H9 (cell line): ENCODE results near the gene ADARB2. TPM values are rescaled to one million over a fixed set of nuclear protein-coding genes. Genes with fewer than 3 reads are reported as not detected.
A peak's percentile ranks its signal among the peaks of the same experiment; 100 is the strongest.

ENCODE experiments used
- DNase-seq: peaks from one replicate; pipeline ENCODE4 v3.0.0-alpha.2; 2017
- H2AFZ ChIP-seq: one replicate; pipeline ENCODE4 v1.6.1; 2013; ENCODE audit warnings: mild to moderate bottlenecking, low read length, control low read depth, moderate library complexity
- H2AK5ac ChIP-seq: 2 replicates; pipeline ENCODE4 v1.6.1; 2013; ENCODE audit warnings: low read length, control low read depth, mixed read lengths; ENCODE audit not compliant: insufficient read length
- H2BK120ac ChIP-seq: one replicate; pipeline ENCODE4 v1.6.1; 2013; ENCODE audit warnings: low read depth, mild to moderate bottlenecking, low read length, control low read depth, inconsistent platforms; ENCODE audit not compliant: poor library complexity, severe bottlenecking
- H2BK12ac ChIP-seq: 2 replicates; pipeline ENCODE4 v1.6.1; 2013; ENCODE audit warnings: low read length, control low read depth, mixed read lengths, low read depth; ENCODE audit not compliant: insufficient read length
- H2BK15ac ChIP-seq: 2 replicates; pipeline ENCODE4 v1.6.1; 2013; ENCODE audit warnings: low read depth, low read length, control low read depth
- H2BK20ac ChIP-seq: one replicate; pipeline ENCODE4 v1.6.1; 2013; ENCODE audit warnings: low read depth, mild to moderate bottlenecking, low read length, control low read depth, inconsistent platforms; ENCODE audit not compliant: poor library complexity, severe bottlenecking
- H2BK5ac ChIP-seq: 2 replicates; pipeline ENCODE4 v1.6.1; 2013; ENCODE audit warnings: low read length, control low read depth, mixed read lengths; ENCODE audit not compliant: insufficient read length
- H3K14ac ChIP-seq: 2 replicates; pipeline ENCODE4 v1.6.1; 2013; ENCODE audit warnings: low read length, control low read depth; ENCODE audit not compliant: insufficient read depth
- H3K18ac ChIP-seq: 2 replicates; pipeline ENCODE4 v1.6.1; 2013; ENCODE audit warnings: low read depth, mild to moderate bottlenecking, mixed read lengths, low read length, control low read depth; ENCODE audit not compliant: insufficient read length
- H3K23ac ChIP-seq: 2 replicates; pipeline ENCODE4 v1.6.1; 2013; ENCODE audit warnings: low read length, control low read depth, mixed read lengths, low read depth; ENCODE audit not compliant: insufficient read length
- H3K23me2 ChIP-seq: 2 replicates; pipeline ENCODE4 v1.6.1; 2013; ENCODE audit warnings: low read depth, mild to moderate bottlenecking, mixed read lengths, low read length, control low read depth; ENCODE audit not compliant: insufficient read length, poor library complexity, severe bottlenecking
- H3K27ac ChIP-seq: 2 replicates; pipeline ENCODE4 v1.5.1; 2013; ENCODE audit warnings: low read length, control low read depth, mixed read lengths, low read depth; ENCODE audit not compliant: insufficient read length
- H3K27me3 ChIP-seq: 2 replicates; pipeline ENCODE4 v1.6.1; 2013; ENCODE audit warnings: low read length, control low read depth, inconsistent platforms; ENCODE audit not compliant: insufficient read depth
- H3K4ac ChIP-seq: 2 replicates; pipeline ENCODE4 v1.6.1; 2013; ENCODE audit warnings: low read depth, mild to moderate bottlenecking, control low read depth, inconsistent platforms, low read length, moderate library complexity
- H3K4me1 ChIP-seq: 2 replicates; pipeline ENCODE4 v1.6.1; 2013; ENCODE audit warnings: low read length, control low read depth, inconsistent platforms; ENCODE audit not compliant: insufficient read depth
- H3K4me2 ChIP-seq: 2 replicates; pipeline ENCODE4 v1.6.1; 2013; ENCODE audit warnings: low read length, control low read depth, mixed read lengths; ENCODE audit not compliant: insufficient read length, insufficient read depth
- H3K56ac ChIP-seq: 2 replicates; pipeline ENCODE4 v1.6.1; 2013; ENCODE audit warnings: low read depth, mild to moderate bottlenecking, mixed read lengths, low read length, control low read depth; ENCODE audit not compliant: insufficient read length
- H3K79me1 ChIP-seq: 2 replicates; pipeline ENCODE4 v1.6.1; 2013; ENCODE audit warnings: low read depth, mild to moderate bottlenecking, moderate library complexity, low read length, control low read depth, inconsistent platforms; ENCODE audit not compliant: insufficient read depth, poor library complexity, severe bottlenecking
- H3K79me2 ChIP-seq: 2 replicates; pipeline ENCODE4 v1.6.1; 2013; ENCODE audit warnings: low read length, control low read depth, inconsistent platforms; ENCODE audit not compliant: insufficient read depth
- H3K9ac ChIP-seq: 2 replicates; pipeline ENCODE4 v1.6.1; 2013; ENCODE audit warnings: low read length, control low read depth, mixed read lengths; ENCODE audit not compliant: insufficient read length; ENCODE audit errors: extremely low read depth
- H3K9me3 ChIP-seq: one replicate; pipeline ENCODE4 v1.6.1; 2013; ENCODE audit warnings: low read depth, low read length, inconsistent platforms; ENCODE audit not compliant: control insufficient read depth
- H3T11ph ChIP-seq: one replicate; pipeline ENCODE4 v1.6.1; 2013; ENCODE audit warnings: mild to moderate bottlenecking, low read length, control low read depth, inconsistent platforms
- H4K20me1 ChIP-seq: one replicate; pipeline ENCODE4 v1.6.1; 2013; ENCODE audit not compliant: control insufficient read depth, insufficient read length, insufficient read depth
- H4K5ac ChIP-seq: 2 replicates; pipeline ENCODE4 v1.6.1; 2013; ENCODE audit warnings: low read depth, mild to moderate bottlenecking, mixed read lengths, low read length, control low read depth; ENCODE audit not compliant: insufficient read length
- H4K8ac ChIP-seq: replicated peaks from 2 replicates; pipeline ENCODE4 v1.6.1; 2013; ENCODE audit warnings: low read length, control low read depth, mixed read lengths, low read depth; ENCODE audit not compliant: insufficient read length
- H4K91ac ChIP-seq: 2 replicates; pipeline ENCODE4 v1.6.1; 2013; ENCODE audit warnings: low read depth, mild to moderate bottlenecking, moderate library complexity, mixed read lengths, low read length, control low read depth; ENCODE audit not compliant: insufficient read length
- H3K27ac Mint-ChIP-seq, 3 experiments: 2 replicates in 2 of 3; 3 replicates in 1 of 3; pipeline ENCODE4 v1.8.0; 2020 to 2021; ENCODE audit warnings: mixed read lengths in 3 of 3, mild to moderate bottlenecking in 1 of 3, moderate library complexity in 1 of 3
- H3K27me3 Mint-ChIP-seq: 2 replicates; pipeline ENCODE4 v1.8.0; 2021; ENCODE audit warnings: low read depth, mild to moderate bottlenecking, moderate library complexity, mixed read lengths
- H3K36me3 Mint-ChIP-seq, 3 experiments: 2 replicates in 2 of 3; 3 replicates in 1 of 3; pipeline ENCODE4 v1.8.0; 2020 to 2021; ENCODE audit warnings: low read depth in 3 of 3, mixed read lengths in 3 of 3; ENCODE audit not compliant: insufficient read depth in 1 of 3
- H3K4me1 Mint-ChIP-seq, 2 experiments: 2 replicates each; pipeline ENCODE4 v1.8.0; 2020; ENCODE audit warnings: mixed read lengths in 2 of 2
- H3K4me3 Mint-ChIP-seq, 2 experiments: 2 replicates in 1 of 2; 3 replicates in 1 of 2; pipeline ENCODE4 v1.8.0; 2020 to 2021; ENCODE audit warnings: mild to moderate bottlenecking in 2 of 2, mixed read lengths in 2 of 2, moderate library complexity in 1 of 2
- H3K9me3 Mint-ChIP-seq, 2 experiments: 2 replicates in 1 of 2; 3 replicates in 1 of 2; pipeline ENCODE4 v1.8.0; 2020; ENCODE audit warnings: mild to moderate bottlenecking in 2 of 2, mixed read lengths in 2 of 2, moderate library complexity in 1 of 2
- CTCF ChIP-seq: fragments of 200-600 bp; sonication (generic); conservative IDR thresholded peaks from 3 replicates; pipeline ENCODE4 v1.8.0; 2021; ENCODE audit warnings: antibody characterized with exemption, mild to moderate bottlenecking
- WGBS: extraction: QIAGEN DNeasy Blood & Tissue Kit; methylation state at CpG from one replicate; pipeline ENCODE4 v1.1.7; 2013; ENCODE audit warnings: missing lambda C conversion rate, low lambda C conversion rate, mixed read lengths; ENCODE audit not compliant: insufficient read length; ENCODE audit errors: extremely low coverage; 5-methylcytosine and 5-hydroxymethylcytosine counted together
- total RNA-seq: library from RNA; stranded (reverse); gene quantifications from 2 replicates; pipeline ENCODE4 v1.2.1, GENCODE V29; 2021

Gene ADARB2
- total RNA-seq, 1 experiment from 2014 or later = 0.87 TPM

GRCh38 chr10:1708746-1709145 is 28.6 kb downstream of the ADARB2 start:
- Histone ChIP-seq H3K23ac (no peak overlapping the region), H3K79me2 (no peaks in the 10 kb centered on the region), H3K4ac (no peak overlapping the region), H4K5ac (no peak overlapping the region), H3K9ac (no peak overlapping the region), H2BK12ac (no peak overlapping the region), H2BK15ac (no peak overlapping the region), H4K91ac (no peak overlapping the region), H4K20me1 (no peaks in the 10 kb centered on the region), H3K23me2 (no peaks in the 10 kb centered on the region), H3K14ac (no peak overlapping the region), H3T11ph (no peak overlapping the region), H2BK120ac (no peak overlapping the region), H3K56ac (no peak overlapping the region), H3K18ac (no peak overlapping the region), H3K79me1 (no peaks in the 10 kb centered on the region), H2AFZ (no peak overlapping the region), H4K8ac (no peak overlapping the region), H2AK5ac (no peak overlapping the region), H2BK5ac (no peak overlapping the region), H2BK20ac (no peak overlapping the region), H3K27ac (no peak overlapping the region), H3K4me2 (no peak overlapping the region), H3K9me3 (peaks cover 1% of the 10 kb centered on the region), H3K27me3 (no peaks in the 10 kb centered on the region), H3K4me1 (no peaks in the 10 kb centered on the region)
- H3K36me3 Mint-ChIP-seq = peaks cover 11 to 26% (median 22%) of the 10 kb centered on the region in 3 experiments; a peak in 6 of 7 replicates
- H3K4me1 Mint-ChIP-seq = peaks cover 2 to 3% of the 10 kb centered on the region in 2 experiments; a peak in 1 of 4 replicates
- H3K4me3 Mint-ChIP-seq = no peak overlapping the region
- H3K27ac Mint-ChIP-seq = peak overlapping the region in 1 of 3 experiments; percentile 68; a peak in 2 of 7 replicates
- TF ChIP-seq CTCF = no peak
- H3K27me3 Mint-ChIP-seq = peaks cover 6% of the 10 kb centered on the region
- DNase-seq = no peak
- WGBS = no CpG with 5 or more reads among the region's 7 CpGs
- peaks cover 21 to 31% of the 10 kb centered on the region in 2 experiments for H3K9me3 Mint-ChIP-seq
